Measurements from ENCODE around the gene LCN1.

DNA sequence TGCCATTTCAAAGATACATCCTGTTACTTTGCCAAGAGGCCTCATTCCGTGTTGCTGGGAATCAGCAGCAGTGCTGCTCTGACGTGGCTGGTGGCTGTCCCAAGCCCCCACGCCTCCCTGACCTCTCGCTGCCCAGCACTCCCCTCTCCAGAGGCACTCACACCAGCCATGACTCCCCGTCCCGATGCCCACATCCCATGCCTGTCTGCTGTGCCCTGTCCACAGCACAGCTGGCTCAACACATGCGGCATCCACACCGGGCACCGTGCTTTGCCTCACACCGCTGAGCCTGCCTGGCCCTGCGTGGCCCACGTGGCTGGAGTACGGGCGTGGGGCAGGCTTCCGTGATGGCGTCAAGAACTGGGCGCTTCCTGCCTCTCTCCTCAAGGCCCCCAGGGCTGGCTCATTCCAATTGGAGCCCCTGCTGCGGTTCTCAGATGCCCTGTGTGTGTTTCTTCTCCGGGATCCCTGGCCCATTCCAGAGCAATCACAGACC lies 7.8 kb upstream of the LCN1 start:
- TF ChIP-seq POLR2A (IDR thresholded peaks at IDR 0.05; ENCODE audit: low read length), result no peak
- TF ChIP-seq GATA1 (IDR thresholded peaks at IDR 0.05; ENCODE audit: low read depth, low read length), result no peak

All from erythroblast (primary cell).